Jurkat, Clone E6-1 (cell line): Measurements from ENCODE around the gene MBD1.
"Not testable (repeated sequence)": the region's sequence is repeated elsewhere in the genome, so short reads cannot be mapped to it uniquely, and the experiment has no call there.

ENCODE experiments used
- DNase-seq: peaks from one replicate; pipeline ENCODE4 v3.0.0-alpha.2; 2011; ENCODE audit warnings: low read depth, low spot score
- H3K4me3 ChIP-seq: 2 replicates; pipeline ENCODE4 v1.5.1; 2011; ENCODE audit warnings: mild to moderate bottlenecking, low read length, control low read depth, moderate library complexity

The MBD1 gene

DNA sequence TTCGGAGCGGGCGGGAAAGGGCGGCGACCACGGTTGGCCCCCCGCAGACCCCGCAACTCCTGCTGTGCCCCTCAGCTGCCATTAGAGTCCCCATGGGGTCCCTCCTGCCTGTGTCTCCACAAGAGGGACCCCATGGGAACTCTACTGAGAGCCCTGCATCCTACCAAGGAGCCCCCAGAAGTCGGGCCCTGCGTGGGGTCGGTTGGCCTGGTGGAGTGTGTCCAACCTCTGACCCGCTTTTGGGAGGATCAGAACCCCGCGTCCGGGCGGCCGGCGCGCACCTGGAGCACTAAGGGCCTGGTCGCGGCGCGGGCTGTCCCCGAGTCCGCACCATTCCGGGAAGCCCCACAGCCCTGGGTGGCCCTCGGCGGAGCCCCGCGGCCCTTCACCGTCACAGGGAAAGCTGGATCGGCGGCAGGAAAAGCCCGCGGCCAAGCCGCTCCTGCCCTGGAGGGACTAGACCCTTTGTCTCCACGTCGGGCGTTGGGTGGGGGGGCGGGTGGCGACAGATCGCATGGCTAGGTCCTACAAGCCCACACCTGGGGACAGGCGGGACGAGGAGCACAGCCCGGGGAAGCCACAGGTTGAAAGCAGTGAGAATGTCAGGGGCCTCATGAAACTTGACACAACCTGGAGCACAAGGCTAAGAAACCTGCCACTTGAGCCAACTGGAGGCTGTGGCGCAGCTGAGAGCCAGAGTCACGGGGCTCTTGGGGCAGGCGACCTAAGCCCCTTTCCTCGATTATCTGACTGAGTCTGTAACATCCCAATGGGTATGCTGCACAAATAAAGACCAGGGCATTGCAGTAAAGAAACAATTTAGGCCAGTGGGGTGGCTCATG, 17.3 kb upstream of the MBD1 start:
- H3K4me3 ChIP-seq = no peak overlapping the region
- no peak for DNase-seq

DNA sequence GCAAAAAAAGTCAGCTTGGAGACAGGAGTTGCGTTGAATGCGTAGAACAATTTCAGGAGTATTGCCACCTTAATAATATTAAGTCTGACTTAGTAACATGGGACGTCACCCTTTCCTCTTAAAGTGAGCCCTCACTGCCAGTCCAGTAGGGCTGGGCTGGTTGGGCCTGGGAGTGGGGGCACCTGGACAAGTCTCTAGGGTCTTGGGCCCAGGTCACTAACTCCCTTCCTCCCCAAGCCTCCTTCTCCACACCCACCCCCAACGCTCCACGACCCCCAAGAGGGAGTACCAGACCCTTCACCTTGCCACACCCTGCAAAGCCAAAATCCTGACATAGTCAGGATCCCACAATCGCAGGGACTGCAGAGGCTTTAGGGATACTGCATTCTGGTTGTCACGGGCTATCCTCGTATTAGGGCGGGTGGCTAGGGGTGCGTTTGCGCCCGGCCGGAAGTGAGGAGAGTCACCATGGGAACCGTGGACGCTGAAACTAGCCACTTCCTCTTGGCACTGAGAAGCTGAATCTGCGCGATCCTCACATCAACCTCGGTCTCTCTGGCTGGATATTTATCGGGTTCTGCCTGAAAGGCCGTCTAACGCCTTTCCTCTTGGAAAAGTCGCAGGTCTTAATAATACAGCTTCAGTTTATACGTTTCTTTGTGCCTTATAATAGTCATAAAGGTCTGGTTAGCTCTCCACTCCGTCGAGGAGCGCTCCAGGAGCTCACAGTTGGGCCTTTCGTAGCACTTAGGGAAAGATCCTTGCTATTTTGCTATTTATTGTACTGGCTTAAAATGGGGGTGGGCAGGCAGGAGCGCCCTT, 16.5 kb upstream of the MBD1 start:
- H3K4me3 ChIP-seq = no peak overlapping the region

DNA sequence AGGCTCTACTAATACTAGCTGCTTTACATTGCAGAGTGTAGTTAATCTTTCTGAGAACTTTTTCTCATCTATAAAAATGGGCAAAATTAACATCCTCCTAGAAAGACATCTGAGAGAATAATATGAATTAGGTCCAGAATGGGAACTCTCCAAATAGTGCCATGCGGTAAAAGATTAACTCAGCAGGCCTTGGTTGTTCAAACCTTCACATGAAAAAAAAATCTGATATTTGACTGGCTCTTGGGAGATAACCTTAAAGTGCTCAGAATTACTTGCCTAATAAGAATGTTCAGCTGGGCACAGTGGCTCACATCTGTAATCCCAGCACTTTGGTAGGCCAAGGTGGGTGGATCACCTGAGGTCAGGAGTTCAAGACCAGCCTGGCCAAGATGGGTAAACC, 11.7 kb upstream of the MBD1 start:
- no peak overlapping the region for H3K4me3 ChIP-seq
- no peak for DNase-seq

More for the DNA sequence above, 16.5 kb upstream of the MBD1 start:
- DNase-seq = no peak

DNA sequence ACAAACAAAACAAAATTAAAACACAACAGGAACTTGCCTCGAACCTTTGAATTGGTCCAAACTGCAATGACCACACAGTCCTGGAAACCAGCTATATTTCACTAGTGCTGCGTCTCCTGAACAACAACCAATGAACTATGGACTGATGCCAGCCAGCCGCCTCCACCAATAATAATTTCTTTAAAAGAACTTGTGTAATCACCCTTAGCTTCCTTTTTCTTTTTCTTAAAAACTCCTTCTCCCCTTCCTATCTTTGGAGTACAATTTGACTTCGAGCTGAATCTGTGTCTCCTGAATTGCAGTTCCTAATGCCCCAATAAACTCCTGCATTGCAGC, 7.8 kb upstream of the MBD1 start:
- H3K4me3 ChIP-seq = no peak overlapping the region
- no peak for DNase-seq

DNA sequence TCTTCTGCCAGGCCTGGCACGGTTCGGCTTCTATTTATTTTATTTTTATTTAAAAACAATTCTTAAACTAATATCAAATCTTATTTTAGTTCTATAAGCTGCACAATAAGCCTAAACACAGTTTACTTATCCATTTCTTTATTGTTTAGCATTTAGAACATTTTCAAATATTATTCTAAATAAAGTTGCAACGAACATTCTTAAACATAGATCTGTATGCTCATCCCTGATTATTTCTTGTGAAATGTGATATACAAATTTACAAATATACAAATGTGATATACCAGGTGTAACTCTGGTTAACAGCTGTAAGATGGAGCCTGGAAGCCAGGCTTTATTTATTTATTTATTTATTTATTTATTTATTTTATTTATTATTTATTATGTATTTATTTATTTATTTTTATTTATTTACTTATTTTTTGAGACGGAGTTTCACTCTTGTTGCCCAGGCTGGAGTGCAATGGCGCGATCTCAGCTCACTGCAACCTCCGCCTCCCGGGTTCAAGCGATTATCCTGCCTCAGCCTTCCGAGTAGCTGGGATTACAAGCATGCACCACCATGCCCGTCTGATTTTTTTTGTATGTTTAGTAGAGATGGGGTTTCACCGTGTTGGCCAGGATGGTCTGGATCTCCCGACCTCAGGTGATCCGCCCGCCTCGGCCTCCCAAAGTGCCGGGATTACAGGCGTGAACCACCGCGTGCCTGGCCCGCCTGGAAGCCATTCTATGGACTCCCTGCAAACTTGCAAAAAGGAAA, 7.2 kb upstream of the MBD1 start:
- not testable (repeated sequence) for DNase-seq
- H3K4me3 ChIP-seq = peak overlapping the region; percentile 97

DNA sequence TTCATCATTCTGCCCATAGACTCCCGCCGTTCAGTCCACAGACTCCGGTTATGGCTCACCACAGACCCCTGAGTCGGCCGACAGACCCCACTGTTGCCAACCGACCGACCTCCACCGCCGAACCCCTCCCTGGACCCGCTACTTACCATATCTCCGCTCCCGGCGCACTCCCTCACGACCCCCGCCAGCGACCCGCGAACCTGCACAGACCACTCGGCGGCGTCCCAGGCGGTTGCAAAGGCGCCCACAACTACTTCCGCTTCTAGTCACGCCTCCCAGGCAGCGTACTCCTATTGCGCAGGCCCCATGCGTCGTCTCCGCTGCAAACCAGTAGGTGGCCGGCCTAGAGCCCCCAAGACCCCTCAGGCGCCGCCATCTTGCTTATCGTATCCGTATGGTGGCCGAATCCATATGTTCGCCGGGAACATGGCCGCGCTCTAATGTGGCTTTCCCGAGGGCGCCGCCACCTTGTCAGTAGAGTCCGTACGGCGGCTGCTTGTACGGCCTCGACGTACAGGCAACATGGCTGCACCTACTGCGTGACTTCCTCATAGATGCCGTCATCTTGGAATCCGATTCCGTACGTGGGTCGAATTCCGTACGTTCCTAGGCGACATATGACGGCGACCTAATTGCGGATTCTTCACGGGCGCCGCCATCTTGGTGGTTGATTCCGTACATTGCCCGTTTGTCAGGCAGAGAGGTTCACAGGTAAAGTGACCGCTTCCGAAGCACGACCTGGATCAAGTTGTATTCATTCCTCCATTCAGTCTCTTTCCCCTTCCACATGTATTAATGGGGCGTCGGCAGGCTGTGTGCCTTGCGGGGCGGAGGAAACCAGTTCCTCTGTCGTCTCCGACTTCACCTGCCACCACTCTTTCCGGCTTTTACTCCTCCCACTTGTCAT, 6.4 kb upstream of the MBD1 start, which contains the start of gene CXXC1:
CXXC1 (minus strand) TSS at position 252 of the 907 bp plus-strand sequence; CDS start at position 149, 103 bp downstream.
- peak; percentile 99 for DNase-seq
- H3K4me3 ChIP-seq = peak within 1 kb of the TSS; percentile 97

DNA sequence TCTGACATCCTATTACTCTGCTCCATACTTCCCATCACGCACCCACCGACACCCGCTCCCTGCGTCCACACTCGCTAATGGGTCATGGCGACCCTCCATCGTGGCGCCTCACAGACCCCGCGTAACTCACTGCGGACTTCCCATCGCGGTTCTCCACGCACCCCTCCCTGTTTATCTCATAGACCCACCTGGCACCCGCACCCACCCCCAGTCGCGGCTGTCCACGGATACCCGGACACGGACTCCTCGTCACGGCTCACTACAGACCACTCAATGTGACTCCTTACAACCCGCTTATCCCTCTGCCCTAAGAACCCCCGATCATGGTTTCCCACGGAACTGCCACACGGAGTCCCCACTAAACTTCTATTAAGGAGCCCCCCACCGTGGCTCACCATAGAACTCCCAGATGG, 5.7 kb upstream of the MBD1 start:
- H3K4me3 ChIP-seq = peak overlapping the region; percentile 97
- no peak for DNase-seq

DNA sequence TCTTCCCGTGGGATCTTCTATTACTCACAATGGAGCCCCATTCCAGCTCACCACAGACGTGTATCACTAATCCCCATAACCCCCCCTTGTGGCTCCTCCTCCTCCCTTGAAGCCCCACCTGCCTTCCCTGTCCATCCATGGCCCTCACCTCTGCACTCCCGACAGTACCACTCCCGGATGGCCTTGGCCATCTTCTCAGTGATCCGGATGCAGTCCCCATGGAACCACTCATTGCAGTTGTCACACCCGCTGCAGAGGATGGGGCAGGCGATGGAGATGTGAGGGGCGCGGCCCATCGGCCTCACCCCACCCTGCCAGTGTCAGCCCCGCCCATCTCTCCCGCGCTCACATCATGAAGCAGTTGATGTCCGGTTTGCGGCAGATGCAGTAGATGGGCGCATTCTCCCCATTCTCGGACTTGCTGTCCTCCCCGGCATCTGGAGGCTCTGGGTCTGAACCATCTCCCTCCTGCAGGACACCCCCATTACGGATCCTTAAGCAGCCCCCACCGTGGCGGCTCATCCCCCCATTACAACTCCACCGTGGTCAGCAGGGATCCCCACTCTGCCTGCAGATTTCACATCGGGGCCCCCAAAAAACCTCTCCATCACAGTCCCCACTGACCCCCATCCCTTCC, 5.2 kb upstream of the MBD1 start:
- H3K4me3 ChIP-seq = peak overlapping the region; percentile 97
- DNase-seq = no peak

DNA sequence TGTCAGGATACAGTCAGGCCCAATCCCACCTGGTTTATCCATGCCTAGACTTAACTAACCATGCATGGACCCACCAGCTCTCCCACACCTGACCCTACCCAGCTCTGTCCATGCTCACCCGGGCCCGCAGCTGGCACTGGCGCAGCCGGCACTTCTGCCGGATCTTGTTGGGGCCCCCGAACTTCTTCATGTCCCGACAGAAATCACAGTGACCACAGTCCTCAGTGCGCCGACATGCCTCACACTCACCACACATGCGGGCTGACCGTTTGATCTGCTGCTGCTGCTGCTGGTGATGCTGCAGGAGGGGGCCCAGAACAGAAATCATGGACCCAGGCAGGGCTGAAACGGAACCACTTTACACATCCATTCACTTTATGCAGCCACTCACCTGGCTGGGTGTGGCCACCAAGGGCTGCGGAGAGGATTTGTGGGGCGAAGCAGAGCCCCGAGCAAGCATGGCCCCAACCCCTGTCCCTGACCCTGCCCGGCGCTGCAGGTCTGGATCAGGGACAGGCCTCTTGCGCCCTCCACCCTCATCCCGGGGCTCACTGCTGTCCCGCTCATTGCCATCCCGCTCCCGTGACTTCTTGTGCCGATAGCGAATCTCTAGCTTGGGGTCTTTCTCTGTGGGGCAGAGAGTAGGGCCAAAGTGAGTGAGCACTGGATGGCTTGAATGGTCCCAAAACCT, 4.5 kb upstream of the MBD1 start:
- H3K4me3 ChIP-seq = peak overlapping the region; percentile 97
- DNase-seq = no peak

DNA sequence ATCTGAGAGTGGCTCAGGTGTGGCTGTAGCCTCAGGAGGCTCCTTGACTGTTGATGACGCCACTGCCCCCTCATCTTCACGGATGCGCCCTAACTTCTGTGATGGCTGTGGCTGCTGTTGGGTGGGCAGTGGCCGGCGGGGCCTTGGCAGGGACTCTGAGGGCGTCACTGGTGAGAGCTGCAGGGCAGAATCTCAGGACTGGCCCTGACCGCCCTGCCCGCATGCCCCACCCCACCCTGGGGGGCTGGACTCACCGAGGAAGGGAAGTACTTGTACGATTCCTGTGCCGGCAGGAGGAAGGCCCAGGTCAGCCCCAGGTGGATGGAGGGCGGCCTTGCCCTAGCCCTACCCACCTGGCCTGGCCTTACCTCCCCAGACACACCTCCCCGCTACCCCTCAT, 3.7 kb upstream of the MBD1 start:
- no peak overlapping the region for H3K4me3 ChIP-seq

DNA sequence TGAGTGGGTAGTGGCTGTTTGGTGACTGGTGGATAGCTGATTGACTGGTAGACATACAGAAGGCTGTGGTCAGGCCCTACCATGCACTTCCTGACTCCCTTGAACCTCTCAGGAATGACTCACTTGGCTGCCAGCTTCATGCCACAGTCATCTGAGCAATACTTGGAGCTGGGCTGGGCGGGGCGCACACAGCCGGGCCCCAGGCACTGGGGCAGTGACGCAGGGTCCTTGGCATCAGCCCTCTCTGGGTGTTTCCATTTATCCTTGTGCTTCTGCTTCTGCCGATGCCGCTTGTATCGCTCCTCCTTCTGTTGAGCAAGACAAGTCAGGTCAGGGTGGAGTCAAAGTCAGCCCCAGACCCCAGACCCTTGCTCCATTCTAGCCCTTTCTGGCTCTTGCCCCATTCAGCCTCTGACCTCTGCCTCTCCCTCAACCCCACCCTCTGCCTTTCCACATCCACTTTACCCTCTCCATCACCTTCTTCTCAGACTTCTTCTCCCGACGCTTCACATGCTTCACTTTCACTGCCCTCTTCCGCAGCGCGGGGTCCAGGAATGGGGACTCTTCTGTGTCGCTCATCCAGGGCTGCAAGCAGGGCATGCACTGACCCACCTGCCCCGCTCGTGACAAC, 3.0 kb upstream of the MBD1 start:
- DNase-seq = no peak

More for the DNA sequence above, 3.7 kb upstream of the MBD1 start:
- DNase-seq = no peak

DNA sequence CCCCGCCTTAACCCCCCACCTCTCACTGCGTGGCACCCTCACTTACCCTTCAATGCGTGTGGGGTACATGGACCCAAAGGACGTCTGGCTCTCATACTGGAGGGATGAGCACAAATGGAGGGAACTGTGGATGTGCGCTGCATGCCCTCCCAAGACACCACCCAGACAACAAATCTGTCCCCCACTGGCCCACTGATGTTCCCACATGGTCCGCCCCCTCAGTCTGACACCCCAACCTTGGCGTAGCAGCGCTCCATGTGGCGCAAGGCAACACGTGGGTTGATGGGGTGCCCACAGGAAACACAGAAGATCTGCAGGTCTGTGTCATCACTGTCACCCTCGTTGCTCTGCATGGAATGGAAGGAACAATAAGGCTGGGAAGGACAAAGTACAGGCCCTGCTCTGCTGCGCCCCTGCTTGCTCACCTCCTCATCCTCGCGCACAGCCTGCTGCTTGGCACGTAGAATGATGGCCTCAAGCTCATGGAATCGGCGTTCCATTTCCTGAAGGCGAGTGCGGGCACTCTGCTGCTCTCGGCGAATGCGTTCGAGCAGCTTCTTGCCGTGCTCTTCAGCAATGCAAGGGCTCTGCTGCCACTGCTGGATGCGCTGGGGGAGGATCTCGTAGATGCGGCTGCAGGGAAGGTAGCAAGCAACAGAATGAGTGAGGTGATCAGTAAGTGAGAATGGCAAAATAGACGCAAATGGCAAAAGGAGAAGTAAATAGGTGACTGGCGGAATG, 2.3 kb upstream of the MBD1 start:
- DNase-seq = no peak
- H3K4me3 ChIP-seq = no peak overlapping the region

More for the DNA sequence above, 3.0 kb upstream of the MBD1 start:
- H3K4me3 ChIP-seq = no peak overlapping the region

DNA sequence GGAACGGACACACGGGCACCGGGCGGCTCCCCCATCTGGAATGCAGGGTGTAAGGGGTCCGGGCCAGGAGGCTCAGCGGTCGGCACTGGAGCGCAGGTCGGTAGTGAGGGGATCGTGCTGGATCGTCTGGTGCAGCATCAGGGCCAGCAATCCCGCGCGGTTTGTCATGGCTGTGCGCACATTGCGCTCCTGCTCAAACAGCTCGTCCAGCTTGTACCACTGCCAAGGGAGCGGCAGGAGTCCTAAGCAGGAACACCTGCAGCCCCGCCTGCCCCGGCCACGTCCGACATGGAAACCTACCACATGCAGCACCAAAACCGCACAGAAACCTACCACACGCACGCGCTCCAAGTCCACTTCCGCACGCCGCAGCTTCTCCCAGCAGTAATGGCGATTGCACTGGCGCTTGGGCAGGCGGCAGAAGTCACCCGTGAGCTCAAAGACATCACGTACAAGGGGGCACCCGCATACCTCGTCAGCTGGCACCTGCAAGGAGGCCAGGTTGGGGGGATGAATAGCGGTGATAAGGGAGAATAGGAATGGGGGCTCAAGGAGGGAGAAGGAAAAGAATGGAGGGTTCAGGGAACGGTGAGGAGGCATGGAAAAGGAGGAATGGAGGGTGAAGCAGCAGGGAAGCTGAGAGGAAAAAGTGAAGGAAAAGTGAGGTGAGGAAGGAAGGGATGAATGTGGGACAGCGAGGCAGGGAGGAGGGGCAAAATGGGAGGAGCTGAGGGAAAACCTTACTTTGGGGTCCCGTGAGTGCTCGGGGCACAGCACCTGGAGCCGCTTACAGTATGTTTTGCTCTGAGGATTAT, 1.4 kb upstream of the MBD1 start:
- H3K4me3 ChIP-seq = peak overlapping the region; percentile 100
- no peak for DNase-seq

DNA sequence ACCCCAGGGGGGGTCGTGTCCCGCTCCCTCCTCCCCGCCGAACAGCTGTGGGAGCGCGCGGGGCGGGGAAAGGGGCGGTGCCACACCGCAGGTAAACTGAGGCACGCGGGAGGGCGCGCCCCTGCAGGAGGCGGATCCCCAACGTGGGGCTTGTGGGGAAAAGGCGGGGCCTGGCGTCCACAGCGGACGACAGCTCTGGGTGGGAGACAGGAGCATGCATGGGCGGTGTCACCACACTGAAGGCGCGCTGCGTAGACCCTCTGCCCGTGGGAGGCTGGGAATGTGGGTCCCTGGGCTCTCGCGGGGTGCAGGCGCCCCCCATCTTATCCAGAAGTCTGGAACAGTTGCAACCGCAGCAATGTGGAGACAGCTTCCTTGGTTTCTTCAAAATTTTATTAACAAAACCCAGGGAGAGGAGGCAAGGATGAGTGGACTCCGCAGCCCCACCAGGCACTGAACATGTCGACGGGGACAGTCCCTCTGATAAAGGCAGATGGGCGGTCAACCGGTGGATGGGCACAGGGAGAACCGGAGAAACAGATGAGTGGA, 723 bp upstream of the MBD1 start:
- H3K4me3 ChIP-seq = peak overlapping the region; percentile 100
- DNase-seq = no peak

DNA sequence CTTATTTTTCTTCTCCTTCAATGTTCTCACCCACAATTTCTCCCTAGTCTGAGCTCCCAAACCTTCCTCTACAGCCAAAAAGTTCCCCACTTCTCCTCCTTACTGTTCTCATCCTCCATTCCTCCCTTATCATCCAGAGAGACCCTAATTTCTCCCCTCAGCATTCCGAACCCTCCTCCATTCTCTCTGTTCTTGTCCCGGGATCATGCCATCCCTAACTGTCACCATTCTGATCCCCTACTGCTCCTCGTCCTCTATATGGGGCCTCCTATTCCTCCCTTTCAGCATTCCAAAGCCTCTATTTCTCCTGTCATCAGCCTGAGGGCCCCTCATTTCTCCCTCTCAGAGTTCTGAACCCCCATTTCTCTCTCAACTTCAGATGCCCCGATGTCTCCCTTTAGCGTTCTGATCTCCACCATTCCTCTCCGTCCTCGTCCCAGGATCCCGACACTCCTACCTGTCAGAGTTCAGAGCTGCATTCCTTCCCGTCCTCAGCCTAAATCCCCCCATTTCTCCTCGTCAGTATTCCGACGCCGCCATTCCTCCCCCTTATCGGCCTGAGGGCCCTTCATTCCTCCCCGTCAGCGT, 522 bp downstream of the MBD1 start:
- H3K4me3 ChIP-seq = peak overlapping the region; percentile 100
- DNase-seq = no peak
